Measurements from ENCODE around the gene ZNF81. TPM values are rescaled to one million over a fixed set of nuclear protein-coding genes. Genes with fewer than 3 reads are reported as not detected.

ZNF81 gene
- total and polyA plus RNA-seq, 2 of the 13 experiments (the other 11 are each of a cell fraction or from before 2014, with no cell fraction given), result 1.4 to 3.2 TPM

DNA sequence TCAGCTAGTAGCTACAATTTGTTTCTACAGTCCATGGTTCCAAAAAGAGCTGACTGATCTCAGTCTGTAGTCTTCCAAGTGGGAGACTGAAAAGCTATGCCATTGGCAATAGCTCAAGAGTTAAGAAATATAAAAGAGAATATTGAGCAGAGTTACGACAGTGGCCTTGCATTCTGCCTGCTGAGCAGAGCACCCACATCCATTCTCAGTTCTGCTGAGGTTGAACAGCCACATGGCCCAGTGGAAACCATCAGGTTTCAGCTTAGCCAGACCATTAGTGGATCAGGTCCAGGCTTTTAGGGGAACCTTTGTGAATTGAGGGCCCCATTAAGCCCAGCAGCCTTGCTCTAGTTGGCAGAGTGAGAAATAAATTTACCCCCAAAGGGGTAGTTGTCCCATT is 28.1 kb downstream of the ZNF81 start:
- CTCF ChIA-PET (ENCODE audit: low intra/inter-chr PET ratio, low total read pairs), result no interaction called here
- BruUV-seq (replicated peaks), result no TSS peak
- Histone ChIP-seq H3K36me3 (replicated peaks in 1 of 2; ENCODE audit: control insufficient read depth in 1 of 2, insufficient read depth in 2 of 2, low read length in 2 of 2) (no peaks in the 10 kb centered on the region), H3K4me3 (replicated peaks in 1 of 3; ENCODE audit: insufficient read depth in 1 of 3, low read depth in 2 of 3, low read length in 3 of 3) (no peak overlapping the region), H3K4me2 (ENCODE audit: low read depth, low read length) (no peak overlapping the region), H3K9me3 (ENCODE audit: low read length) (no peaks in the 10 kb centered on the region), H3K9ac (ENCODE audit: insufficient read depth, low read depth, low read length) (no peak overlapping the region), H3K27me3 (ENCODE audit: control insufficient read depth in 1 of 2, insufficient read depth in 2 of 2, low read length in 2 of 2) (no peaks in the 10 kb centered on the region), H3K27ac (ENCODE audit: extremely low read length, insufficient read depth, low read length) (no peak overlapping the region), H4K20me1 (ENCODE audit: insufficient read depth, low read length) (no peaks in the 10 kb centered on the region), H2AFZ (ENCODE audit: low read length) (no peak overlapping the region), H3K79me2 (ENCODE audit: insufficient read depth, low read length) (no peaks in the 10 kb centered on the region), H3K4me1 (ENCODE audit: insufficient read depth, low read length) (peaks cover 20% of the 10 kb centered on the region)
- ATAC-seq, result no peak
- intact Hi-C loops (cut with micrococcal nuclease; ENCODE audit: unreplicated experiment), result no loop called here
- no peak for DNase-seq (ENCODE audit: low spot score)
- in situ Hi-C loops (cut with HindIII; ENCODE audit: extremely low pct_ligation_motif_present, low pct_unique_long_range_greater_than_20kb), result loop anchor here (5.0 kb wide), 1 partner anchor 163 kb away; no protein-coding TSS in a partner anchor
- POLR2A ChIA-PET, result no interaction called here
- TF ChIP-seq SMYD3 (CRISPR knock-in tag; IDR thresholded peaks at IDR 0.05), result no peak
- no peak for TF ChIP-seq GPN1 (CRISPR knock-in tag; IDR thresholded peaks at IDR 0.05; ENCODE audit: borderline replicate concordance)
- TF ChIP-seq NR2F6 (IDR thresholded peaks at IDR 0.05), result no peak
- TF ChIP-seq NR2F6 (CRISPR knock-in tag; IDR thresholded peaks at IDR 0.05), result no peak
- TF ChIP-seq, protein P1, sequence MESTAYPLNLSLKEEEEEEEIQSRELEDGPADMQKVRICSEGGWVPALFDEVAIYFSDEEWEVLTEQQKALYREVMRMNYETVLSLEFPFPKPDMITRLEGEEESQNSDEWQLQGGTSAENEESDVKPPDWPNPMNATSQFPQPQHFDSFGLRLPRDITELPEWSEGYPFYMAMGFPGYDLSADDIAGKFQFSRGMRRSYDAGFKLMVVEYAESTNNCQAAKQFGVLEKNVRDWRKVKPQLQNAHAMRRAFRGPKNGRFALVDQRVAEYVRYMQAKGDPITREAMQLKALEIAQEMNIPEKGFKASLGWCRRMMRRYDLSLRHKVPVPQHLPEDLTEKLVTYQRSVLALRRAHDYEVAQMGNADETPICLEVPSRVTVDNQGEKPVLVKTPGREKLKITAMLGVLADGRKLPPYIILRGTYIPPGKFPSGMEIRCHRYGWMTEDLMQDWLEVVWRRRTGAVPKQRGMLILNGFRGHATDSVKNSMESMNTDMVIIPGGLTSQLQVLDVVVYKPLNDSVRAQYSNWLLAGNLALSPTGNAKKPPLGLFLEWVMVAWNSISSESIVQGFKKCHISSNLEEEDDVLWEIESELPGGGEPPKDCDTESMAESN (CRISPR knock-in tag; conservative IDR thresholded peaks at IDR 0.05), result no peak
- no peak for TF ChIP-seq ZSCAN25 (CRISPR knock-in tag; IDR thresholded peaks at IDR 0.05)
- TF ChIP-seq, protein P2, sequence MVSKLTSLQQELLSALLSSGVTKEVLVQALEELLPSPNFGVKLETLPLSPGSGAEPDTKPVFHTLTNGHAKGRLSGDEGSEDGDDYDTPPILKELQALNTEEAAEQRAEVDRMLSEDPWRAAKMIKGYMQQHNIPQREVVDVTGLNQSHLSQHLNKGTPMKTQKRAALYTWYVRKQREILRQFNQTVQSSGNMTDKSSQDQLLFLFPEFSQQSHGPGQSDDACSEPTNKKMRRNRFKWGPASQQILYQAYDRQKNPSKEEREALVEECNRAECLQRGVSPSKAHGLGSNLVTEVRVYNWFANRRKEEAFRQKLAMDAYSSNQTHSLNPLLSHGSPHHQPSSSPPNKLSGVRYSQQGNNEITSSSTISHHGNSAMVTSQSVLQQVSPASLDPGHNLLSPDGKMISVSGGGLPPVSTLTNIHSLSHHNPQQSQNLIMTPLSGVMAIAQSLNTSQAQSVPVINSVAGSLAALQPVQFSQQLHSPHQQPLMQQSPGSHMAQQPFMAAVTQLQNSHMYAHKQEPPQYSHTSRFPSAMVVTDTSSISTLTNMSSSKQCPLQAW (CRISPR knock-in tag; IDR thresholded peaks at IDR 0.05), result no peak
- no peak for TF ChIP-seq SIX4 (CRISPR knock-in tag; IDR thresholded peaks at IDR 0.05)
- WGBS (ENCODE audit: low lambda C conversion rate), result 100% methylated on average over 1 of the region's 1 CpG
- no peak for FAIRE-seq
